GM12878 (cell line): ENCODE data around the gene HIVEP1. TPM values are rescaled to one million over a fixed set of nuclear protein-coding genes. Genes with fewer than 3 reads are reported as not detected.

Experiments used
- ATF7 ChIP-seq: fragments of 450-650 bp; IDR thresholded peaks from 2 replicates; pipeline ENCODE4 v1.6.1; 2016; ENCODE audit warnings: low read depth, mild to moderate bottlenecking
- CHD1 ChIP-seq: IDR thresholded peaks from 2 replicates; pipeline ENCODE4 v1.6.1; 2012; ENCODE audit warnings: low read depth, low read length, improper control_type of control experiment
- CTCF ChIP-seq, 3 experiments: IDR thresholded peaks in 2 of 3; conservative IDR thresholded peaks in 1 of 3; 2 replicates each; pipeline ENCODE4 v1.5.1; 2011; ENCODE audit warnings: low read depth in 3 of 3, low read length in 3 of 3, mild to moderate bottlenecking in 3 of 3, control low read depth in 2 of 3, moderate library complexity in 2 of 3, inconsistent platforms in 1 of 3, mixed read lengths in 1 of 3; ENCODE audit not compliant: control insufficient read depth in 2 of 3, insufficient read depth in 1 of 3; ENCODE audit errors: extremely low read depth in 1 of 3
- E2F8 ChIP-seq: fragments of 450-650 bp; IDR thresholded peaks from 2 replicates; pipeline ENCODE4 v1.6.1; 2018; ENCODE audit warnings: mild to moderate bottlenecking, low read depth, moderate library complexity; ENCODE audit not compliant: partially characterized antibody
- FOXK2 ChIP-seq: fragments of 450-650 bp; IDR thresholded peaks from 2 replicates; pipeline ENCODE4 v1.6.1; 2017; ENCODE audit warnings: mild to moderate bottlenecking, moderate library complexity
- HDAC6 ChIP-seq: fragments of 200-600 bp; sonication (generic); IDR thresholded peaks from one replicate; pipeline ENCODE4 v1.8.0; 2017; ENCODE audit warnings: antibody characterized with exemption; ENCODE audit not compliant: unreplicated experiment
- HSF1 ChIP-seq: fragments of 150-350 bp; IDR thresholded peaks from 2 replicates; pipeline ENCODE4 v1.6.1; 2014; ENCODE audit warnings: mild to moderate bottlenecking, low read depth, low read length
- NR2C1 ChIP-seq: fragments of 450-650 bp; IDR thresholded peaks from 2 replicates; pipeline ENCODE4 v1.6.1; 2017; ENCODE audit warnings: antibody characterized with exemption, mild to moderate bottlenecking, moderate library complexity
- NR2C2 ChIP-seq: IDR thresholded peaks from 2 replicates; pipeline ENCODE4 v1.6.1; 2011; ENCODE audit warnings: borderline replicate concordance, low read depth; ENCODE audit not compliant: control insufficient read depth, insufficient read length
- SPI1 ChIP-seq: IDR thresholded peaks from 2 replicates; pipeline ENCODE4 v1.6.1; 2011; ENCODE audit warnings: low read depth, mild to moderate bottlenecking, low read length, moderate library complexity, borderline replicate concordance; ENCODE audit not compliant: insufficient read depth
- SREBF2 ChIP-seq: IDR thresholded peaks from 2 replicates; pipeline ENCODE4 v1.6.1; 2012; ENCODE audit warnings: mild to moderate bottlenecking, low read length
- SUZ12 ChIP-seq: fragments of 200-600 bp; sonication (generic); IDR thresholded peaks from one replicate; pipeline ENCODE4 v1.6.1; 2018; ENCODE audit warnings: antibody characterized with exemption, mild to moderate bottlenecking; ENCODE audit not compliant: unreplicated experiment
- TAF1 ChIP-seq: IDR thresholded peaks from 2 replicates; pipeline ENCODE4 v1.6.1; 2011; ENCODE audit warnings: mild to moderate bottlenecking, low read depth, low read length, borderline replicate concordance
- ZNF274 ChIP-seq: IDR thresholded peaks from one replicate; pipeline ENCODE4 v1.8.0; 2011; ENCODE audit not compliant: insufficient read length, insufficient read depth
- polyA plus RNA-seq, 11 experiments: library from polyadenylated mRNA; depleted of rRNA in 4 of 11; unstranded in 6 of 11; stranded (reverse) in 5 of 11; fragments of >200 nt; fragmentation: Nextera tagmentation in 4 of 11; fragmentation: Illumina TruSeq in 1 of 11; extraction: Ambion mirVana in 4 of 11; extraction: Trizol in 1 of 11; gene quantifications; 1 replicate in 1 of 11; 2 replicates in 10 of 11; pipeline versions ENCODE4 v1.2.1 to v1.2.3, GENCODE V29; 2011 to 2016; ENCODE audit warnings: inconsistent platforms in 2 of 11, missing spikeins in 2 of 11, low read depth in 1 of 11
- total RNA-seq, 4 experiments: library from RNA; depleted of rRNA in 3 of 4; stranded (reverse); fragments of >200 nt in 3 of 4; fragmentation: Illumina TruSeq in 1 of 4; extraction: Trizol in 1 of 4; gene quantifications; 2 replicates each; pipeline versions ENCODE4 v1.2.1 to v1.2.3, GENCODE V29; 2013 to 2021
- TF ChIP-seq, protein P1 (sequence below): fragments of 450-650 bp; IDR thresholded peaks from 2 replicates; pipeline ENCODE4 v1.6.1; 2017; ENCODE audit warnings: mild to moderate bottlenecking, moderate library complexity
- TF ChIP-seq, protein P2 (sequence below): IDR thresholded peaks from 2 replicates; pipeline ENCODE4 v1.6.1; 2012; ENCODE audit warnings: mild to moderate bottlenecking, low read depth, low read length

The HIVEP1 gene
- total and polyA plus RNA-seq, 10 of the 15 experiments (the other 5 are each of a cell fraction or from before 2014, with no cell fraction given), result 4.3 to 37.5 (median 21.6) TPM

DNA sequence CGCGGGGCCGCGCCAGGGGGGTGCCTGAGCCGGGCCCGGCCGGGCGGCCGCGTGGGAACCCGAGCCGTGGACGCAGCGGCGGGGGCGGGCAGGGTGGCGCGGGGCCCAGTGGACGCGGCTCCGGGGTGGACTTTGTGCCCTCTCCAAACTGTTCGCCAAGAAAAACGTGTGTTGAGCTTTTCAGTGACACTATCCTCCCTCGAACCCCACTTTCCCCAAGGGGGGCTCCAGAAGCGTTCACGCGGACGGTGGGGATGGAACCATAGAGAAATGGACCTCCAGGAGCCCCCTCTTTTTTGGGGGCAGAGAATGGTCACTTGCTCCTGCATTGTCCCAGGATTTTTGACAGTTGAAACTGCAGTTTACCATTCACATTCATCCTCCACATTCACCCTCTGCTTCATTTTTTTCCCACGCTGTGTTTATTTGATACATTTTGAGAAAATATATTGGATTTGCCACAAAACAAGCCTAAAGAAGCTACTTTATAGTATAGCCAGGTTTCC is 2.9 kb upstream of the HIVEP1 start (continued):
- TF ChIP-seq E2F8 (no peak), ATF7 (no peak), TAF1 (no peak), NR2C2 (no peak), CHD1 (no peak), SREBF2 (no peak), CTCF (IDR thresholded peaks at IDR 0.05 in 2 of 3, conservative IDR thresholded peaks at IDR 0.05 in 1 of 3; ENCODE audit: control insufficient read depth in 2 of 3, extremely low read depth in 1 of 3, insufficient read depth in 1 of 3, low read depth in 3 of 3, low read length in 3 of 3) (no peak), FOXK2 (no peak), HSF1 (no peak), HDAC6 (no peak), ZNF274 (no peak), SPI1 (no peak), SUZ12 (no peak), NR2C1 (no peak)
- TF ChIP-seq, protein P1, sequence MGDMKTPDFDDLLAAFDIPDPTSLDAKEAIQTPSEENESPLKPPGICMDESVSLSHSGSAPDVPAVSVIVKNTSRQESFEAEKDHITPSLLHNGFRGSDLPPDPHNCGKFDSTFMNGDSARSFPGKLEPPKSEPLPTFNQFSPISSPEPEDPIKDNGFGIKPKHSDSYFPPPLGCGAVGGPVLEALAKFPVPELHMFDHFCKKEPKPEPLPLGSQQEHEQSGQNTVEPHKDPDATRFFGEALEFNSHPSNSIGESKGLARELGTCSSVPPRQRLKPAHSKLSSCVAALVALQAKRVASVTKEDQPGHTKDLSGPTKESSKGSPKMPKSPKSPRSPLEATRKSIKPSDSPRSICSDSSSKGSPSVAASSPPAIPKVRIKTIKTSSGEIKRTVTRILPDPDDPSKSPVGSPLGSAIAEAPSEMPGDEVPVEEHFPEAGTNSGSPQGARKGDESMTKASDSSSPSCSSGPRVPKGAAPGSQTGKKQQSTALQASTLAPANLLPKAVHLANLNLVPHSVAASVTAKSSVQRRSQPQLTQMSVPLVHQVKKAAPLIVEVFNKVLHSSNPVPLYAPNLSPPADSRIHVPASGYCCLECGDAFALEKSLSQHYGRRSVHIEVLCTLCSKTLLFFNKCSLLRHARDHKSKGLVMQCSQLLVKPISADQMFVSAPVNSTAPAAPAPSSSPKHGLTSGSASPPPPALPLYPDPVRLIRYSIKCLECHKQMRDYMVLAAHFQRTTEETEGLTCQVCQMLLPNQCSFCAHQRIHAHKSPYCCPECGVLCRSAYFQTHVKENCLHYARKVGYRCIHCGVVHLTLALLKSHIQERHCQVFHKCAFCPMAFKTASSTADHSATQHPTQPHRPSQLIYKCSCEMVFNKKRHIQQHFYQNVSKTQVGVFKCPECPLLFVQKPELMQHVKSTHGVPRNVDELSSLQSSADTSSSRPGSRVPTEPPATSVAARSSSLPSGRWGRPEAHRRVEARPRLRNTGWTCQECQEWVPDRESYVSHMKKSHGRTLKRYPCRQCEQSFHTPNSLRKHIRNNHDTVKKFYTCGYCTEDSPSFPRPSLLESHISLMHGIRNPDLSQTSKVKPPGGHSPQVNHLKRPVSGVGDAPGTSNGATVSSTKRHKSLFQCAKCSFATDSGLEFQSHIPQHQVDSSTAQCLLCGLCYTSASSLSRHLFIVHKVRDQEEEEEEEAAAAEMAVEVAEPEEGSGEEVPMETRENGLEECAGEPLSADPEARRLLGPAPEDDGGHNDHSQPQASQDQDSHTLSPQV, result no peak
- TF ChIP-seq, protein P2, sequence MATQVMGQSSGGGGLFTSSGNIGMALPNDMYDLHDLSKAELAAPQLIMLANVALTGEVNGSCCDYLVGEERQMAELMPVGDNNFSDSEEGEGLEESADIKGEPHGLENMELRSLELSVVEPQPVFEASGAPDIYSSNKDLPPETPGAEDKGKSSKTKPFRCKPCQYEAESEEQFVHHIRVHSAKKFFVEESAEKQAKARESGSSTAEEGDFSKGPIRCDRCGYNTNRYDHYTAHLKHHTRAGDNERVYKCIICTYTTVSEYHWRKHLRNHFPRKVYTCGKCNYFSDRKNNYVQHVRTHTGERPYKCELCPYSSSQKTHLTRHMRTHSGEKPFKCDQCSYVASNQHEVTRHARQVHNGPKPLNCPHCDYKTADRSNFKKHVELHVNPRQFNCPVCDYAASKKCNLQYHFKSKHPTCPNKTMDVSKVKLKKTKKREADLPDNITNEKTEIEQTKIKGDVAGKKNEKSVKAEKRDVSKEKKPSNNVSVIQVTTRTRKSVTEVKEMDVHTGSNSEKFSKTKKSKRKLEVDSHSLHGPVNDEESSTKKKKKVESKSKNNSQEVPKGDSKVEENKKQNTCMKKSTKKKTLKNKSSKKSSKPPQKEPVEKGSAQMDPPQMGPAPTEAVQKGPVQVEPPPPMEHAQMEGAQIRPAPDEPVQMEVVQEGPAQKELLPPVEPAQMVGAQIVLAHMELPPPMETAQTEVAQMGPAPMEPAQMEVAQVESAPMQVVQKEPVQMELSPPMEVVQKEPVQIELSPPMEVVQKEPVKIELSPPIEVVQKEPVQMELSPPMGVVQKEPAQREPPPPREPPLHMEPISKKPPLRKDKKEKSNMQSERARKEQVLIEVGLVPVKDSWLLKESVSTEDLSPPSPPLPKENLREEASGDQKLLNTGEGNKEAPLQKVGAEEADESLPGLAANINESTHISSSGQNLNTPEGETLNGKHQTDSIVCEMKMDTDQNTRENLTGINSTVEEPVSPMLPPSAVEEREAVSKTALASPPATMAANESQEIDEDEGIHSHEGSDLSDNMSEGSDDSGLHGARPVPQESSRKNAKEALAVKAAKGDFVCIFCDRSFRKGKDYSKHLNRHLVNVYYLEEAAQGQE, result no peak
